ENCODE results near the gene SLC25A47.
A peak's percentile ranks its signal among the peaks of the same experiment; 100 is the strongest.
"Not testable (repeated sequence)": the region's sequence is repeated elsewhere in the genome, so short reads cannot be mapped to it uniquely, and the experiment has no call there.

SLC25A47 gene

GRCh38 chr14:100296106-100296651, 27.0 kb upstream of the SLC25A47 start:
- peaks cover 22% of the 10 kb centered on the region for H3K36me3 Mint-ChIP-seq (ENCODE audit: low read depth)
- TF ChIP-seq, protein P1, sequence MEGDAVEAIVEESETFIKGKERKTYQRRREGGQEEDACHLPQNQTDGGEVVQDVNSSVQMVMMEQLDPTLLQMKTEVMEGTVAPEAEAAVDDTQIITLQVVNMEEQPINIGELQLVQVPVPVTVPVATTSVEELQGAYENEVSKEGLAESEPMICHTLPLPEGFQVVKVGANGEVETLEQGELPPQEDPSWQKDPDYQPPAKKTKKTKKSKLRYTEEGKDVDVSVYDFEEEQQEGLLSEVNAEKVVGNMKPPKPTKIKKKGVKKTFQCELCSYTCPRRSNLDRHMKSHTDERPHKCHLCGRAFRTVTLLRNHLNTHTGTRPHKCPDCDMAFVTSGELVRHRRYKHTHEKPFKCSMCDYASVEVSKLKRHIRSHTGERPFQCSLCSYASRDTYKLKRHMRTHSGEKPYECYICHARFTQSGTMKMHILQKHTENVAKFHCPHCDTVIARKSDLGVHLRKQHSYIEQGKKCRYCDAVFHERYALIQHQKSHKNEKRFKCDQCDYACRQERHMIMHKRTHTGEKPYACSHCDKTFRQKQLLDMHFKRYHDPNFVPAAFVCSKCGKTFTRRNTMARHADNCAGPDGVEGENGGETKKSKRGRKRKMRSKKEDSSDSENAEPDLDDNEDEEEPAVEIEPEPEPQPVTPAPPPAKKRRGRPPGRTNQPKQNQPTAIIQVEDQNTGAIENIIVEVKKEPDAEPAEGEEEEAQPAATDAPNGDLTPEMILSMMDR (IDR thresholded peaks at IDR 0.05), result no peak
- peaks cover 22% of the 10 kb centered on the region for H3K4me1 Mint-ChIP-seq
- H3K4me3 Mint-ChIP-seq, result no peak overlapping the region
- H3K27me3 Mint-ChIP-seq (ENCODE audit: low read depth, poor library complexity), result no peaks in the 10 kb centered on the region
- H3K9me3 Mint-ChIP-seq, result no peaks in the 10 kb centered on the region
- H3K27ac Mint-ChIP-seq, result peak overlapping the region; percentile 71
- no peak for DNase-seq

- DNase-seq; H3K9me3 Mint-ChIP-seq; H3K27me3 Mint-ChIP-seq (ENCODE audit: low read depth, poor library complexity); H3K4me3 Mint-ChIP-seq: not testable (repeated sequence)
- H3K36me3 Mint-ChIP-seq (ENCODE audit: low read depth), result peaks cover 25% of the 10 kb centered on the region
- H3K27ac Mint-ChIP-seq, result peak overlapping the region; percentile 29
- H3K4me1 Mint-ChIP-seq, result peaks cover 22% of the 10 kb centered on the region
Observed at GRCh38 chr14:100296729-100297128, 26.4 kb upstream of the SLC25A47 start.

- peaks cover 3% of the 10 kb centered on the region for H3K27me3 Mint-ChIP-seq (ENCODE audit: low read depth, poor library complexity)
- peak overlapping the region; percentile 29 for H3K27ac Mint-ChIP-seq
- DNase-seq, result no peak
- H3K36me3 Mint-ChIP-seq (ENCODE audit: low read depth), result peaks cover 29% of the 10 kb centered on the region
- TF ChIP-seq, protein P1 (IDR thresholded peaks at IDR 0.05), result no peak
- H3K4me1 Mint-ChIP-seq, result peaks cover 22% of the 10 kb centered on the region
- H3K9me3 Mint-ChIP-seq, result no peaks in the 10 kb centered on the region
- H3K4me3 Mint-ChIP-seq, result no peak overlapping the region
Observed at GRCh38 chr14:100297320-100298300, 25.5 kb upstream of the SLC25A47 start.

GRCh38 chr14:100298551-100299237, 24.4 kb upstream of the SLC25A47 start:
- Mint-ChIP-seq H3K27ac (peak overlapping the region; percentile 50), H3K9me3 (no peaks in the 10 kb centered on the region), H3K27me3 (ENCODE audit: low read depth, poor library complexity) (peaks cover 3% of the 10 kb centered on the region), H3K4me1 (peaks cover 31% of the 10 kb centered on the region), H3K36me3 (ENCODE audit: low read depth) (peaks cover 36% of the 10 kb centered on the region), H3K4me3 (no peak overlapping the region)
- TF ChIP-seq, protein P1 (IDR thresholded peaks at IDR 0.05), result no peak
- DNase-seq, result no peak

DNA sequence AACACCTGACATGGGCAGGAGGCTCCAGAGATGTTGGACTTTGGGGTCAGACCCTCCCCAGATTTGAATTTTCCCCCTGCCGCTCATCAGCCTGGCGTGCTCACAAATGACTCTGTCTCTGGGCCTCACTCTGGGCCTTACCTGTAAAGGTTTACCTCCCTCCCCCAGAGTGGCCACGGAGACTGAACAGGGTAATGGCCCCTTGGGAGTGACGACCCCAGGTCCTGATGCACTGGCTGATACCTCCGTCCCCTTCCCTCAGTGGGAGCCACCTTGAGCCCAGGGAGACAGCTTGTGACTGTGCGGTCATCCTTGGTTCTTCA, 23.9 kb upstream of the SLC25A47 start:
- H3K4me3 Mint-ChIP-seq, result no peak overlapping the region
- H3K36me3 Mint-ChIP-seq (ENCODE audit: low read depth), result peaks cover 36% of the 10 kb centered on the region
- no peak overlapping the region for H3K27ac Mint-ChIP-seq
- TF ChIP-seq, protein P1 (IDR thresholded peaks at IDR 0.05), result no peak
- peaks cover 3% of the 10 kb centered on the region for H3K27me3 Mint-ChIP-seq (ENCODE audit: low read depth, poor library complexity)
- peaks cover 32% of the 10 kb centered on the region for H3K4me1 Mint-ChIP-seq
- no peaks in the 10 kb centered on the region for H3K9me3 Mint-ChIP-seq
- no peak for DNase-seq

GRCh38 chr14:100302616-100303015, 20.5 kb upstream of the SLC25A47 start:
- TF ChIP-seq, protein P1 (IDR thresholded peaks at IDR 0.05), result no peak
- H3K27ac Mint-ChIP-seq, result no peak overlapping the region
- DNase-seq, result no peak
- peaks cover 46% of the 10 kb centered on the region for H3K4me1 Mint-ChIP-seq
- H3K36me3 Mint-ChIP-seq (ENCODE audit: low read depth), result peaks cover 28% of the 10 kb centered on the region
- no peaks in the 10 kb centered on the region for H3K9me3 Mint-ChIP-seq
- H3K27me3 Mint-ChIP-seq (ENCODE audit: low read depth, poor library complexity), result peaks cover 3% of the 10 kb centered on the region
- H3K4me3 Mint-ChIP-seq, result no peak overlapping the region

Data from nephron progenitor cell (in vitro differentiated cells).